WTC11 (cell line): ENCODE data around the gene EN2. TPM values are rescaled to one million over a fixed set of nuclear protein-coding genes. Genes with fewer than 3 reads are reported as not detected.

ENCODE experiments used
- ATAC-seq: fragments of 200-7000 bp; cut with Tn5 transposase; 2 replicates; pipeline ENCODE4 v1.10.0; 2021; ENCODE audit warnings: mild to moderate bottlenecking, moderate library complexity
- CTCF ChIA-PET: fragments of 300-600 bp; sonication (Branson Sonifier 250); formaldehyde crosslinking; loops from one replicate; lab custom pipeline; 2021; ENCODE audit warnings: antibody characterized with exemption; lab: Charles Lee
- POLR2A ChIA-PET: fragments of 350-600 bp; sonication (Branson Sonifier 250); formaldehyde crosslinking; loops from one replicate; lab custom pipeline; 2021; ENCODE audit warnings: antibody characterized with exemption; lab: Charles Lee
- DNase-seq: peaks from one replicate; pipeline ENCODE4 v3.0.0; 2021; ENCODE audit warnings: low spot score
- H3K27ac Mint-ChIP-seq: 2 replicates; pipeline ENCODE4 v1.8.0; 2021; ENCODE audit warnings: mixed read lengths
- H3K27me3 Mint-ChIP-seq: 2 replicates; pipeline ENCODE4 v1.8.0; 2021; ENCODE audit warnings: low read depth, mild to moderate bottlenecking, moderate library complexity, mixed read lengths
- H3K36me3 Mint-ChIP-seq: 2 replicates; pipeline ENCODE4 v1.8.0; 2021; ENCODE audit warnings: mixed read lengths
- H3K4me1 Mint-ChIP-seq: 2 replicates; pipeline ENCODE4 v1.8.0; 2022; ENCODE audit warnings: mixed read lengths
- H3K4me3 Mint-ChIP-seq: 2 replicates; pipeline ENCODE4 v1.8.0; 2021; ENCODE audit warnings: mild to moderate bottlenecking, moderate library complexity, mixed read lengths
- H3K9me3 Mint-ChIP-seq: 2 replicates; pipeline ENCODE4 v1.8.0; 2021; ENCODE audit warnings: mixed read lengths
- ELF4 ChIP-seq: sonication (generic); formaldehyde crosslinking; IDR thresholded peaks from 2 replicates; pipeline ENCODE4 v1.8.1; 2022; ENCODE audit warnings: low read depth, mild to moderate bottlenecking, moderate library complexity, missing genetic modification reagents
- ESRRA ChIP-seq: sonication (generic); formaldehyde crosslinking; IDR thresholded peaks from 2 replicates; pipeline ENCODE4 v1.8.1; 2022; ENCODE audit warnings: mild to moderate bottlenecking, missing genetic modification reagents, borderline replicate concordance
- FOXJ3 ChIP-seq: sonication (generic); formaldehyde crosslinking; IDR thresholded peaks from 2 replicates; pipeline ENCODE4 v1.9.0; 2021; ENCODE audit warnings: missing genetic modification reagents, mild to moderate bottlenecking, borderline replicate concordance
- FOXK1 ChIP-seq: sonication (generic); formaldehyde crosslinking; IDR thresholded peaks from 2 replicates; pipeline ENCODE4 v1.8.0; 2022; ENCODE audit warnings: mild to moderate bottlenecking, moderate library complexity, missing genetic modification reagents
- GRHL2 ChIP-seq: fragments of 250-450 bp; sonication (Bioruptor Pico); IDR thresholded peaks from 2 replicates; pipeline ENCODE4 v1.8.0; 2022; ENCODE audit warnings: mild to moderate bottlenecking, moderate library complexity; ENCODE audit not compliant: insufficient replicate concordance, severe bottlenecking
- RELA ChIP-seq: sonication (generic); formaldehyde crosslinking; IDR thresholded peaks from 2 replicates; pipeline ENCODE4 v1.8.1; 2022; ENCODE audit warnings: missing genetic modification reagents, mild to moderate bottlenecking, borderline replicate concordance
- SOX15 ChIP-seq: fragments of 250-450 bp; sonication (Bioruptor Pico); IDR thresholded peaks from 2 replicates; pipeline ENCODE4 v1.9.0; 2021; ENCODE audit warnings: mild to moderate bottlenecking
- SP1 ChIP-seq: sonication (generic); formaldehyde crosslinking; conservative IDR thresholded peaks from 2 replicates; pipeline ENCODE4 v1.8.1; 2022; ENCODE audit warnings: missing genetic modification reagents
- TEAD4 ChIP-seq: sonication (generic); formaldehyde crosslinking; IDR thresholded peaks from 2 replicates; pipeline ENCODE4 v1.8.0; 2022; ENCODE audit warnings: mild to moderate bottlenecking, missing genetic modification reagents
- TP53 ChIP-seq: sonication (generic); formaldehyde crosslinking; IDR thresholded peaks from 2 replicates; pipeline ENCODE4 v1.8.1; 2023; ENCODE audit warnings: mild to moderate bottlenecking, missing genetic modification reagents
- ZNF416 ChIP-seq: fragments of 250-450 bp; sonication (Bioruptor Pico); IDR thresholded peaks from 2 replicates; pipeline ENCODE4 v1.9.0; 2021; ENCODE audit warnings: mild to moderate bottlenecking, inconsistent platforms
- total RNA-seq: library from RNA; stranded (reverse); gene quantifications from 3 replicates; pipeline ENCODE4 v1.2.3, GENCODE V29; 2021
- TF ChIP-seq, protein P1 (sequence below): fragments of 250-450 bp; sonication (Bioruptor Pico); IDR thresholded peaks from 2 replicates; pipeline ENCODE4 v2.1.2; 2022; ENCODE audit warnings: mild to moderate bottlenecking, moderate library complexity
- TF ChIP-seq, protein P2 (sequence below): sonication (generic); formaldehyde crosslinking; IDR thresholded peaks from 2 replicates; pipeline ENCODE4 v1.8.0; 2022; ENCODE audit warnings: mild to moderate bottlenecking, missing genetic modification reagents
- TF ChIP-seq, protein P3 (sequence below): fragments of 200-600 bp; IDR thresholded peaks from 2 replicates; pipeline ENCODE4 v1.8.0; 2022; ENCODE audit warnings: antibody characterized with exemption
- TF ChIP-seq, protein P4 (sequence below): fragments of 250-450 bp; sonication (Bioruptor Pico); IDR thresholded peaks from 2 replicates; pipeline ENCODE4 v1.8.0; 2021; ENCODE audit warnings: mild to moderate bottlenecking
- TF ChIP-seq, protein P5 (sequence below): sonication (generic); formaldehyde crosslinking; IDR thresholded peaks from 2 replicates; pipeline ENCODE4 v1.8.0; 2023; ENCODE audit warnings: missing genetic modification reagents
- TF ChIP-seq, protein P6 (sequence below): fragments of 250-450 bp; sonication (Bioruptor Pico); IDR thresholded peaks from 2 replicates; pipeline ENCODE4 v1.9.0; 2021; ENCODE audit warnings: mild to moderate bottlenecking

The EN2 gene
- total RNA-seq, 1 experiment from 2014 or later = not detected

DNA sequence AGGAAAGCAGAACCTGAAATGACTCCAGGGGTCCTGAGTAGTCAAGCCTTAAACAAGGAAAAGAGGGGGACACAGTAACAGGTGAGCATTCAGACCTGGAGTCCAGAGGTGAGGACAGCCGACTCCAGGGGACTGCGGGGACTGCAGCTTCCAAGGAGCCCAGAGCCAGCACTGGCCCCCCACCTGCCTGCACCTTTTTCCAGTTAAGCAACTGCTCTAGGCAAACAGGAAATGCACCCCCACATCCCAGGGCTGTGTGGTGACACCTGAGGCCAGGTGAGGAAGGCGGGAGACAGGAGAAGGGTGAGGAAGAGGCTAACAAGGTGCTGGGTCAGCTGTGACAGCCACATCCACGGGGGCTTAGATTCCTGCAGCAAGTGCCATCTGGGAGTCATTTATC, 20.1 kb upstream of the EN2 start (continued):
- TF ChIP-seq, protein P1, sequence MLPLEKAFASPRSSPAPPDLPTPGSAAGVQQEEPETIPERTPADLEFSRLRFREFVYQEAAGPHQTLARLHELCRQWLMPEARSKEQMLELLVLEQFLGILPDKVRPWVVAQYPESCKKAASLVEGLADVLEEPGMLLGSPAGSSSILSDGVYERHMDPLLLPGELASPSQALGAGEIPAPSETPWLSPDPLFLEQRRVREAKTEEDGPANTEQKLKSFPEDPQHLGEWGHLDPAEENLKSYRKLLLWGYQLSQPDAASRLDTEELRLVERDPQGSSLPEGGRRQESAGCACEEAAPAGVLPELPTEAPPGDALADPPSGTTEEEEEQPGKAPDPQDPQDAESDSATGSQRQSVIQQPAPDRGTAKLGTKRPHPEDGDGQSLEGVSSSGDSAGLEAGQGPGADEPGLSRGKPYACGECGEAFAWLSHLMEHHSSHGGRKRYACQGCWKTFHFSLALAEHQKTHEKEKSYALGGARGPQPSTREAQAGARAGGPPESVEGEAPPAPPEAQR (CRISPR knock-in tag) = no peak
- TF ChIP-seq TP53 (CRISPR knock-in tag) = no peak

DNA sequence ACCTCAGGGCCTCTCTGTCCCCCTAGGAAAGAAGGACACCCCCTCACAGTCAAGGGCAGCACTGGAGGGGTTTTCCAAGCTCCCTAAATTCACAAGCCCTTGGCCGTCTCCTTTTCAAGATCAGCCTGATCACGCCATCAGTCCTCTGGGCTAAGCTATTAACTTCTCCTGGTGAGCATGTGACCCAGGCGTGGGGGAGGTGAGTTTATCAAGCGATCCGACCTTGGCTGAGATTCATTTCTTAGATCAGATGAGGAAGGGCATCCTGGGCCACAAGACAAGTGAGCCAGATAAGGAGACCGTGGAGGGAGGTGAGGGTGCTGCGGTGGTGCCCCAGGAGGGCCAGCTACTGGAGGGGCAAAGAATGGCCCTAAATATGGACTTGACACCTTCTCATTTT, 19.2 kb upstream of the EN2 start:
- POLR2A ChIA-PET = no interaction called here
- Mint-ChIP-seq H3K4me1 (0 out of 2 replicates have a peak, but pooled peaks cover 8% of the 10 kb centered on the region), H3K36me3 (no peaks in the 10 kb centered on the region), H3K4me3 (no peak overlapping the region), H3K9me3 (peaks cover 15% of the 10 kb centered on the region), H3K27me3 (peaks cover 31% of the 10 kb centered on the region), H3K27ac (no peak overlapping the region)
- TF ChIP-seq TEAD4 (CRISPR knock-in tag) = no peak
- no peak for TF ChIP-seq ESRRA
- no peak for TF ChIP-seq GRHL2
- TF ChIP-seq RELA = no peak
- TF ChIP-seq, protein P2, sequence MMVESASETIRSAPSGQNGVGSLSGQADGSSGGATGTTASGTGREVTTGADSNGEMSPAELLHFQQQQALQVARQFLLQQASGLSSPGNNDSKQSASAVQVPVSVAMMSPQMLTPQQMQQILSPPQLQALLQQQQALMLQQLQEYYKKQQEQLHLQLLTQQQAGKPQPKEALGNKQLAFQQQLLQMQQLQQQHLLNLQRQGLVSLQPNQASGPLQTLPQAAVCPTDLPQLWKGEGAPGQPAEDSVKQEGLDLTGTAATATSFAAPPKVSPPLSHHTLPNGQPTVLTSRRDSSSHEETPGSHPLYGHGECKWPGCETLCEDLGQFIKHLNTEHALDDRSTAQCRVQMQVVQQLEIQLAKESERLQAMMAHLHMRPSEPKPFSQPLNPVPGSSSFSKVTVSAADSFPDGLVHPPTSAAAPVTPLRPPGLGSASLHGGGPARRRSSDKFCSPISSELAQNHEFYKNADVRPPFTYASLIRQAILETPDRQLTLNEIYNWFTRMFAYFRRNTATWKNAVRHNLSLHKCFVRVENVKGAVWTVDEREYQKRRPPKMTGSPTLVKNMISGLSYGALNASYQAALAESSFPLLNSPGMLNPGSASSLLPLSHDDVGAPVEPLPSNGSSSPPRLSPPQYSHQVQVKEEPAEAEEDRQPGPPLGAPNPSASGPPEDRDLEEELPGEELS = no peak
- TF ChIP-seq, protein P3, sequence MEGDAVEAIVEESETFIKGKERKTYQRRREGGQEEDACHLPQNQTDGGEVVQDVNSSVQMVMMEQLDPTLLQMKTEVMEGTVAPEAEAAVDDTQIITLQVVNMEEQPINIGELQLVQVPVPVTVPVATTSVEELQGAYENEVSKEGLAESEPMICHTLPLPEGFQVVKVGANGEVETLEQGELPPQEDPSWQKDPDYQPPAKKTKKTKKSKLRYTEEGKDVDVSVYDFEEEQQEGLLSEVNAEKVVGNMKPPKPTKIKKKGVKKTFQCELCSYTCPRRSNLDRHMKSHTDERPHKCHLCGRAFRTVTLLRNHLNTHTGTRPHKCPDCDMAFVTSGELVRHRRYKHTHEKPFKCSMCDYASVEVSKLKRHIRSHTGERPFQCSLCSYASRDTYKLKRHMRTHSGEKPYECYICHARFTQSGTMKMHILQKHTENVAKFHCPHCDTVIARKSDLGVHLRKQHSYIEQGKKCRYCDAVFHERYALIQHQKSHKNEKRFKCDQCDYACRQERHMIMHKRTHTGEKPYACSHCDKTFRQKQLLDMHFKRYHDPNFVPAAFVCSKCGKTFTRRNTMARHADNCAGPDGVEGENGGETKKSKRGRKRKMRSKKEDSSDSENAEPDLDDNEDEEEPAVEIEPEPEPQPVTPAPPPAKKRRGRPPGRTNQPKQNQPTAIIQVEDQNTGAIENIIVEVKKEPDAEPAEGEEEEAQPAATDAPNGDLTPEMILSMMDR = no peak
- TF ChIP-seq, protein P4, sequence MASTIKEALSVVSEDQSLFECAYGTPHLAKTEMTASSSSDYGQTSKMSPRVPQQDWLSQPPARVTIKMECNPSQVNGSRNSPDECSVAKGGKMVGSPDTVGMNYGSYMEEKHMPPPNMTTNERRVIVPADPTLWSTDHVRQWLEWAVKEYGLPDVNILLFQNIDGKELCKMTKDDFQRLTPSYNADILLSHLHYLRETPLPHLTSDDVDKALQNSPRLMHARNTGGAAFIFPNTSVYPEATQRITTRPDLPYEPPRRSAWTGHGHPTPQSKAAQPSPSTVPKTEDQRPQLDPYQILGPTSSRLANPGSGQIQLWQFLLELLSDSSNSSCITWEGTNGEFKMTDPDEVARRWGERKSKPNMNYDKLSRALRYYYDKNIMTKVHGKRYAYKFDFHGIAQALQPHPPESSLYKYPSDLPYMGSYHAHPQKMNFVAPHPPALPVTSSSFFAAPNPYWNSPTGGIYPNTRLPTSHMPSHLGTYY (CRISPR knock-in tag) = no peak
- TF ChIP-seq, protein P5, sequence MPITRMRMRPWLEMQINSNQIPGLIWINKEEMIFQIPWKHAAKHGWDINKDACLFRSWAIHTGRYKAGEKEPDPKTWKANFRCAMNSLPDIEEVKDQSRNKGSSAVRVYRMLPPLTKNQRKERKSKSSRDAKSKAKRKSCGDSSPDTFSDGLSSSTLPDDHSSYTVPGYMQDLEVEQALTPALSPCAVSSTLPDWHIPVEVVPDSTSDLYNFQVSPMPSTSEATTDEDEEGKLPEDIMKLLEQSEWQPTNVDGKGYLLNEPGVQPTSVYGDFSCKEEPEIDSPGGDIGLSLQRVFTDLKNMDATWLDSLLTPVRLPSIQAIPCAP (CRISPR knock-in tag) = no peak
- DNase-seq = no peak
- CTCF ChIA-PET = interaction anchor here (0.8 to 1.2 kb wide), 2 partner anchors 26 to 33 kb away, joined by 3 read pairs; no protein-coding TSS in a partner anchor
- ATAC-seq = no peak

DNA sequence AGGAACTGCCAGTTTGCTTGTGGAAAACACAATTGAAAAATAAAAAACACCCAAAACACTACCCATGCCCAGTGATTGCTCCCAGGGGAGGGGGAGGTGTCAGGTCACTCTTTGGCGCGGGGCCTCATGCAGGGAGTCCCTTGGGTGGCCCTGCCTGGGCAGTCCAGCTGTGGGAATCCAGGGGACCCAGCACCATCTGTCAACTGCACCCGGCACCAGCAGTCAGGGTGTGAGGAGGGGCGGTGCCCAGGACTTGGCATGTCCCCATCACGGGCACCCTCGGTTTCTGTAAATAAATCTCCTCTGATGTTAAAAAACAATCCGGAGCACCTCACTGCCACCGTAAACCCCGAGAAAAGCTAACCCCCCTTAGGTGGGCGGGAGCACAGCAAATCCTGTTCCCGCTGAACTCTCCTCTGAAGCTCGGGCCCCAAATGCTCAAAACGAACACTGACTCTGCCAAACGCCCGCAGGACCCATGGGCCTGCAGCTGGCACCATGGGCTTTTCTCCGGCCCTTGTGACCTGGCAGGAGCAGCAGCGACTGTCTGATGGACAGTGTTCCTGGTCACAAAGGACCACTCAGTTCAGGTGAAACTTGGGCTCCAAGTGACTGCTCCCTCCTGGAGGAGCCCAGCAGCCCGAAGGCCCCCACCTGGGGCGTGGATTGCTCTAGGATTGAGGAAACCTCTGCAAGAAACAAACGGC, 18.5 kb upstream of the EN2 start:
- no peak for DNase-seq
- Mint-ChIP-seq H3K4me3 (no peak overlapping the region), H3K27me3 (peaks cover 38% of the 10 kb centered on the region), H3K36me3 (no peaks in the 10 kb centered on the region), H3K4me1 (0 out of 2 replicates have a peak, but pooled peaks cover 8% of the 10 kb centered on the region), H3K9me3 (peaks cover 15% of the 10 kb centered on the region), H3K27ac (no peak overlapping the region)
- ChIA-PET CTCF (interaction anchor here (1.2 kb wide), 1 partner anchor 27 kb away, joined by 3 read pairs; no protein-coding TSS in a partner anchor), POLR2A (no interaction called here)
- TF ChIP-seq FOXK1 (CRISPR knock-in tag) (no peak), FOXJ3 (CRISPR knock-in tag) (no peak), ELF4 (CRISPR knock-in tag) (no peak), SP1 (CRISPR knock-in tag) (no peak), ZNF416 (CRISPR knock-in tag) (no peak), SOX15 (no peak)
- TF ChIP-seq, protein P6, sequence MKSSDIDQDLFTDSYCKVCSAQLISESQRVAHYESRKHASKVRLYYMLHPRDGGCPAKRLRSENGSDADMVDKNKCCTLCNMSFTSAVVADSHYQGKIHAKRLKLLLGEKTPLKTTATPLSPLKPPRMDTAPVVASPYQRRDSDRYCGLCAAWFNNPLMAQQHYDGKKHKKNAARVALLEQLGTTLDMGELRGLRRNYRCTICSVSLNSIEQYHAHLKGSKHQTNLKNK (CRISPR knock-in tag) = no peak
- no peak for ATAC-seq
